Calu3 (cell line): Measurements from ENCODE around the gene LCP2. TPM values are rescaled to one million over a fixed set of nuclear protein-coding genes. Genes with fewer than 3 reads are reported as not detected.

ENCODE experiments used
- BruUV-seq: library from RNA; stranded (reverse); fragments of 400-500 nt; replicated peaks from 2 replicates; lab custom pipeline; 2021; lab: Mats Ljungman, UMichigan
- CTCF ChIA-PET: fragments of 300-600 bp; sonication (Branson Sonifier 250); formaldehyde crosslinking; loops from one replicate; lab custom pipeline; 2022; ENCODE audit warnings: antibody characterized with exemption; lab: Charles Lee
- DNase-seq: peaks from one replicate; pipeline ENCODE4 v3.0.0; 2022
- H3K27ac Mint-ChIP-seq: one replicate; pipeline ENCODE4 v1.8.0; 2022; ENCODE audit warnings: mixed read lengths; ENCODE audit not compliant: unreplicated experiment
- H3K27me3 Mint-ChIP-seq: one replicate; pipeline ENCODE4 v1.8.0; 2022; ENCODE audit warnings: mixed read lengths; ENCODE audit not compliant: unreplicated experiment
- H3K36me3 Mint-ChIP-seq: one replicate; pipeline ENCODE4 v1.8.0; 2022; ENCODE audit warnings: mild to moderate bottlenecking, moderate library complexity, mixed read lengths; ENCODE audit not compliant: insufficient read depth, unreplicated experiment
- H3K4me1 Mint-ChIP-seq: one replicate; pipeline ENCODE4 v1.8.0; 2022; ENCODE audit warnings: mild to moderate bottlenecking, low read depth, mixed read lengths; ENCODE audit not compliant: unreplicated experiment
- H3K4me3 Mint-ChIP-seq: one replicate; pipeline ENCODE4 v1.8.0; 2022; ENCODE audit warnings: mild to moderate bottlenecking, low read depth, moderate library complexity, mixed read lengths; ENCODE audit not compliant: unreplicated experiment
- H3K9me3 Mint-ChIP-seq: one replicate; pipeline ENCODE4 v1.8.0; 2022; ENCODE audit warnings: low read depth, mixed read lengths; ENCODE audit not compliant: unreplicated experiment
- CTCF ChIP-seq: fragments of 200-600 bp; IDR thresholded peaks from one replicate; pipeline ENCODE4 v1.8.0; 2022; ENCODE audit warnings: antibody characterized with exemption; ENCODE audit not compliant: unreplicated experiment
- intact Hi-C: fragments of 100-400 bp; cut with micrococcal nuclease; formaldehyde crosslinking; loops from one replicate; pipeline ENCODE4 v1.10.0; 2022; ENCODE audit not compliant: unreplicated experiment
- total RNA-seq: library from RNA; stranded (reverse); gene quantifications from 2 replicates; pipeline ENCODE4 v1.2.3, GENCODE V29; 2022

Gene LCP2
- total RNA-seq, 1 experiment from 2014 or later = not detected

GRCh38 chr5:170338291-170338690 lies 40.7 kb upstream of the LCP2 start:
- no peak for TF ChIP-seq CTCF
- Mint-ChIP-seq H3K36me3 (no peaks in the 10 kb centered on the region), H3K27ac (no peak overlapping the region), H3K27me3 (peaks cover 55% of the 10 kb centered on the region), H3K4me1 (no peaks in the 10 kb centered on the region), H3K4me3 (no peak overlapping the region), H3K9me3 (no peaks in the 10 kb centered on the region)
- DNase-seq = no peak
- no TSS peak for BruUV-seq
- CTCF ChIA-PET = interaction anchor here (0.7 to 1.7 kb wide), 8 partner anchors 7 to 118 kb away, joined by 3 to 26 read pairs (median 4); no protein-coding TSS in a partner anchor
- intact Hi-C loops = loop anchor here (5.0 kb wide), 1 partner anchor 71 kb away; no protein-coding TSS in a partner anchor

- CTCF ChIA-PET = interaction anchor here (0.6 kb wide), 1 partner anchor 118 kb away, joined by 3 read pairs; no protein-coding TSS in a partner anchor
- DNase-seq = no peak
- Mint-ChIP-seq H3K4me3 (no peak overlapping the region), H3K36me3 (no peaks in the 10 kb centered on the region), H3K9me3 (no peaks in the 10 kb centered on the region), H3K4me1 (no peaks in the 10 kb centered on the region), H3K27ac (no peak overlapping the region), H3K27me3 (peaks cover 44% of the 10 kb centered on the region)
- no peak for TF ChIP-seq CTCF
- BruUV-seq = no TSS peak
- intact Hi-C loops = loop anchor here (5.0 kb wide), 1 partner anchor 70 kb away; no protein-coding TSS in a partner anchor
These were observed 39.6 kb upstream of the LCP2 start for GRCh38 chr5:170337045-170337733.

DNA sequence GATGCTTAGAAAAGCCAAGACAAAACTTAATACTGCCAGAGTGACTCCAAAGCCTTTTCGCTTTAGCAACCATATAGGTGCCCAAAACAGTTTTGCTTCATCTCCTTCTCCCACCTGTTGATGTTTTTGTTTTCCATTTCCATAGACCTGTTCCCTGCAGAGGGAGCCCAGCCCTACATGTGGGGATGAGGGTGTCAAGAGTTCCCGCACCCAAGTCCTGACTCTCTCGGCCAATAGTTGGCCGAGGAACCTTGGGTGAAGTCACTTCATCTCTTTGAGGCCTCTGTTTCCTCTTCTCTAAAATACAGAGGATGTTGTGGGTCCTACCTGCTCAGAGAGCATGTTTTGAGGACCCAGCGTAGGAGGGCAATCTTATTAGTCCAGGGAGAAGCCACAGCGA lies 38.5 kb upstream of the LCP2 start:
- no peaks in the 10 kb centered on the region for H3K4me1 Mint-ChIP-seq
- H3K36me3 Mint-ChIP-seq = peaks cover 3% of the 10 kb centered on the region
- CTCF ChIA-PET = no interaction called here
- TF ChIP-seq CTCF = no peak
- intact Hi-C loops = loop anchor here (5.0 kb wide), 1 partner anchor 69 kb away; no protein-coding TSS in a partner anchor
- no peak overlapping the region for H3K4me3 Mint-ChIP-seq
- H3K27me3 Mint-ChIP-seq = peaks cover 33% of the 10 kb centered on the region
- no TSS peak for BruUV-seq
- H3K27ac Mint-ChIP-seq = no peak overlapping the region
- H3K9me3 Mint-ChIP-seq = no peaks in the 10 kb centered on the region
- DNase-seq = no peak

DNA sequence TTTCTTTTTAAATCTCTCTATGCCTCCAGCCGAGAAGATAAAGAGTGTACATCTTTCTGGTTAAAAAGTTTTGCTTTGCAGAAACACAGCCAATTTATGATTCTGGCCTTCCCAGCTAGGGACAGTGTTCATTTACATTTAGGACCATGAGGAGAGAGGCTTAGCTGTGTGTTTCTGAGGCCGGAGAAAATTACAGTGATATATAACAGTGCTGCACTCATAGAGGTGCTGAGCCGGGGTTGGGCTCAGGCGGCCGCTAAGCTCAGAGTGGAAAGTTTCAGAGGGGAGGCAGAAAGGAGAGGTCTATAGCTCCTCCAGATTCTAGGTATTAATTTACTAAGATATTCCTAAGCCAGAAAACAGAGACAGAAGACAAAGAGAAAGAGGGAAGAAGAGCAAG lies 37.0 kb upstream of the LCP2 start:
- no peak for TF ChIP-seq CTCF
- H3K27me3 Mint-ChIP-seq = peaks cover 31% of the 10 kb centered on the region
- CTCF ChIA-PET = no interaction called here
- H3K4me1 Mint-ChIP-seq = no peaks in the 10 kb centered on the region
- no peak for DNase-seq
- H3K36me3 Mint-ChIP-seq = peaks cover 4% of the 10 kb centered on the region
- no TSS peak for BruUV-seq
- no peak overlapping the region for H3K4me3 Mint-ChIP-seq
- H3K9me3 Mint-ChIP-seq = no peaks in the 10 kb centered on the region
- no peak overlapping the region for H3K27ac Mint-ChIP-seq
- intact Hi-C loops = loop anchor here (5.0 kb wide), 1 partner anchor 67 kb away; no protein-coding TSS in a partner anchor
